Measurements from ENCODE around the gene TUBA1C. TPM values are rescaled to one million over a fixed set of nuclear protein-coding genes. Genes with fewer than 3 reads are reported as not detected.

The TUBA1C gene
- total RNA-seq (2014; rRNA removed; shearing (Covaris generic)) = 936 and 1,296 TPM in 2 replicates

DNA sequence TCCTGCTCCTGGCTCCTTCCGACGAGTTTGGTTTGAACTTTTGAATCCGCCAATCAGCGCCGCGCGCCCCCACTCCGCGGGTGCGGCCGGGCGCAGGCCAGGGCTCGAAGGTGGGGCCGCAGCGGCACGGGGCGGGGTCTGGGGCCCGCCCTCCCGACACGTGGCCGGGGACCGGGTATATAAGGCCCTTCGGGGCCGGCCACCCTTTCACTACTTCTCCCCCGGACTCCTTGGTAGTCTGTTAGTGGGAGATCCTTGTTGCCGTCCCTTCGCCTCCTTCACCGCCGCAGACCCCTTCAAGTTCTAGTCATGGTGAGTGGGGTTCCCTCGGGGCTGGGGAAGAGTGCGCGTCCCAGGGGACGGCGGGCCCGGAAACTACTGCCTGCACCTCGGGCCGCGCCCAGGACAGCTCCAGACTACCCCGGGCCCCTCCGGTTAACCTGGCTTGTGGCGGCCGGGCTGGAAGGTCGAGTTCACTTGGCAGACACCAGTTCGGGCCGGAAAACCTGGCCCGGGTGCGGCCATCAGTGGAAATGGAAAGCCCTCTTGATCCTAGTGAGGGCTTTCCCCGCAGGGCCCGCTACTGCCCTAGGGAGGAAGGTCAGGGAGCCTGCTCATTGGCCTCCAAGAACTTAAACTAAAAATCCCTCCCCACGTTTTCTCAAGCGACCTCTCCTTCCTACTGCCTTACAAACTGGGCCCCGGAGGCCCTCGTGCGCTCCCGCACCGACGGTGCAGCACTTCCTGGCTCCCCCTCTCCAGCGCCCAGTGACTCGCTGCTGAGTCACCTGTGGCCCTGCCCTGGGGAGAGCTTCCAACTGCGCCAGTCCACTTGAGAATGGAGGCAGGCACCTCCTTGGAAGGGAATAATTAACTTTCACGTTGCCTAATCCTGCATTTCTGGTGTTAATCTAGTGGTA lies at the start of gene TUBA1C:
TUBA1C (plus strand) TSS at position 210 of the 920 bp plus-strand sequence; CDS start at position 310, 100 bp downstream.
- no peaks in the 10 kb centered on the region for H3K27me3 ChIP-seq (replicated peaks)
- peak within 1 kb of the TSS; percentile 91 for H3K27ac ChIP-seq
- peaks cover 50% of the 10 kb centered on the region for H3K4me1 ChIP-seq (replicated peaks)
- H3K4me3 ChIP-seq = peak within 1 kb of the TSS; percentile 74
- H3K36me3 ChIP-seq = peaks cover 50% of the 10 kb centered on the region
- no peaks in the 10 kb centered on the region for H3K9me3 ChIP-seq (replicated peaks)
- peak; percentile 96 for DNase-seq (ENCODE audit: low read depth in 1 of 2, low spot score in 2 of 2)

DNA sequence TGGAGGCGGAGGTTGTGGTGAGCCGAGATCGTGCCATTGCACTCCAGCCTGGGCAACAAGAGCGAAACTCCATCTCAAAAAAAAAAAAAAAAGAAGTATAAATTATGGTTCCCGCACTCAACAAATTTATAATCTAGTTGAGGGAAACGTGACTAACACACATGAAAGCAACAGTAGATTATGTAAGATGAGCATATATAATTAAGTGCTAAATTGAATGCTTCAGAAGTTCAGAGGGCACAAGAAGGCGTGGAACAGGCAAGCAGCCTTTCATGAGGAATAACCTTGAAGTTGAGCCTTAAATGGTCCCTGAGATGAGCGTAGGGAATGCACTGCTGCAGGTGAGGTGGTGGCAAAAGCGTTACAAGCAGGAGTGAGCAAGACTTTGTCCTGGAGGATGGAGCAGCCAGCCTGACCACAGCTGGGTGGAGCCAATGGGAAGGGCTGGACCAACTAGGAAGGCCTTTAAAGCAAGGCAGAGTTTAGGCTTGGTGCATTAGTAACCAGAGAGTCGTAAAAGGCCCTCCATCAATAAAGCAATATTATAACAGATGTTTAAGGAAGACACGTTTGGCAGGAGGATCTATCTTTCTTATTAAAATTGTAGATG lies 45.4 kb upstream of the TUBA1C start:
- Histone ChIP-seq H3K27me3 (replicated peaks) (no peaks in the 10 kb centered on the region), H3K4me1 (replicated peaks) (peaks cover 21% of the 10 kb centered on the region), H3K9me3 (replicated peaks) (no peaks in the 10 kb centered on the region), H3K36me3 (no peaks in the 10 kb centered on the region), H3K27ac (no peak overlapping the region), H3K4me3 (no peak overlapping the region)
- no peak for DNase-seq (ENCODE audit: low read depth in 1 of 2, low spot score in 2 of 2)

DNA sequence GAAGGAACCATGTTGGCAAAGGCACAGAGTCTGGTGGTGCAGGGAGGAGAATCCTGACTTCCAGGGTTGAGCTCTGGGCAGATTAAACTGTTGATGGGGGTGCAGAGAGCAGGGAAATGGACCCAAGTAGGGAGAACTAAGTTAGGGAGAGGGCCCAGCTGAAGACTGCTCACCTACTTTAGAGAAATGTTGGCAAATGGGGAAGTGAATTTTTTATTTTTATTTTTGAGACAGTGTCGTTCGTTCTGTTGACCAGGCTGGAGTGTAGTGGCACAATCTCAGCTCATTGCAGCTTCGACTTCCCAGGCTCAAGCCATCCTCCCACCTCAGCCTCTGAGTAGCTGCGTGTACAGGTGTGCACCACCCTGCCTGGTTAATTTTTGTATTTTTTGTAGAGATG lies 43.9 kb upstream of the TUBA1C start:
- no peak overlapping the region for H3K27ac ChIP-seq
- no peaks in the 10 kb centered on the region for H3K9me3 ChIP-seq (replicated peaks)
- no peaks in the 10 kb centered on the region for H3K36me3 ChIP-seq
- no peaks in the 10 kb centered on the region for H3K27me3 ChIP-seq (replicated peaks)
- H3K4me1 ChIP-seq (replicated peaks) = peaks cover 12% of the 10 kb centered on the region
- no peak overlapping the region for H3K4me3 ChIP-seq
- DNase-seq (ENCODE audit: low read depth in 1 of 2, low spot score in 2 of 2) = no peak

DNA sequence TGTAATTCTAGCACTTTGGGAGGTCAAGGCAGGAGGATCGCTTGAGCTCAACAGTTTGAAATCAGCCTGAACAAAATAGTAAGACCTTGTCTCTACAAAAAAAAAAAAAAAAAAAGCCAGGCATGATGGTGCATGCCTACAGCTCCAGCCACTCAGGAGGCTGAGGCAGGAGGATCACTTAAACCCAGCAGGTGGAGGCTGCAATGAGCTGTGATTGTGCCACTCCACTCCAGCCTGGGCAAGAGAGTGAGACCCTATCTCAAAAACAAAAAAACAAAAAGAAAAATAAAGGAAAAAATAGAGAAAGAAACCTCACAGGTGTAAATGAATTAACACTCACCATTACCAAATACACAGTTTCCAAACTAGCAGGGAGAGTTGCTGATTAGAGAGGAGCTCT lies 41.8 kb upstream of the TUBA1C start:
- no peak for DNase-seq (ENCODE audit: low read depth in 1 of 2, low spot score in 2 of 2)
- no peaks in the 10 kb centered on the region for H3K36me3 ChIP-seq
- H3K4me3 ChIP-seq = no peak overlapping the region
- H3K27ac ChIP-seq = peak overlapping the region; percentile 86
- peaks cover 12% of the 10 kb centered on the region for H3K4me1 ChIP-seq (replicated peaks)
- H3K9me3 ChIP-seq (replicated peaks) = no peaks in the 10 kb centered on the region
- no peaks in the 10 kb centered on the region for H3K27me3 ChIP-seq (replicated peaks)

DNA sequence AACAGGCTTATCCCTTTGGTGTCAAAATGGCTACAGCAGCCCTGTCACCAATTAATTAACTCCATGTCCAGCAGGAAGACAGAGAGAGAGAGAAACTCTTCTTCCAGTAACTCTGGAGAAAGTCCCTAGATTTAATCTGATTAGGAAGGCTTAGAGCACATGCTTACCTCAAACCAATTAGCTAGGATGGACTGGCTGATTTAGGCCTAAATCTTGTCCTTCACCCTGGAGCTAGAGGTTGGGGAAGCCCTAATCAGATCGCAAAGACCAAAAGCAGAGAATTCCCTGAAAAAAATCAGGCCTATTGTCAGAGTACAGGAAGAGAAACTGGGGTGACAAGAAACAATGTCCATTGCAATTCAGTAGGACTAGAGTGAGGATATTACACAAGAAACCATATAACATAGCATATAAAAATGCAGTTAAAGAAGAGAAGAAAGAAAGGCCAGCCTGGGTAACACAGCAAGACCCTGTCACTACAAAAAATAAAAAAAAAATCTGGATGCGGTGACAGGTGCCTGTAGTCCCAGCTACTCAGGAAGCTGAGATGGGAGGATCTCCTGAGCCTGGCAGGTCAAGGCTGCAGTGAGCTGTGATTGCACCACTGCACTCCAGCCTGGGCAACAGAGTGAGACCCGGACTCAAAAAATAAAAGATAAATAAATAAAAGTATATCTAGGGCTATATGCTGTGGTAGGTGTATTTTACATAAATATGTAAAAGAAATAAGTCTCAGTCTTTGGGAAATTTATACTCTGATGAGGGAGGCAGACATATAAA lies 41.1 kb upstream of the TUBA1C start:
- Histone ChIP-seq H3K27me3 (replicated peaks) (no peaks in the 10 kb centered on the region), H3K9me3 (replicated peaks) (no peaks in the 10 kb centered on the region), H3K4me1 (replicated peaks) (peaks cover 12% of the 10 kb centered on the region), H3K4me3 (no peak overlapping the region), H3K27ac (peak overlapping the region; percentile 86; the same call in 1 of the 2 replicates), H3K36me3 (no peaks in the 10 kb centered on the region)
- no peak for DNase-seq (ENCODE audit: low read depth in 1 of 2, low spot score in 2 of 2)

DNA sequence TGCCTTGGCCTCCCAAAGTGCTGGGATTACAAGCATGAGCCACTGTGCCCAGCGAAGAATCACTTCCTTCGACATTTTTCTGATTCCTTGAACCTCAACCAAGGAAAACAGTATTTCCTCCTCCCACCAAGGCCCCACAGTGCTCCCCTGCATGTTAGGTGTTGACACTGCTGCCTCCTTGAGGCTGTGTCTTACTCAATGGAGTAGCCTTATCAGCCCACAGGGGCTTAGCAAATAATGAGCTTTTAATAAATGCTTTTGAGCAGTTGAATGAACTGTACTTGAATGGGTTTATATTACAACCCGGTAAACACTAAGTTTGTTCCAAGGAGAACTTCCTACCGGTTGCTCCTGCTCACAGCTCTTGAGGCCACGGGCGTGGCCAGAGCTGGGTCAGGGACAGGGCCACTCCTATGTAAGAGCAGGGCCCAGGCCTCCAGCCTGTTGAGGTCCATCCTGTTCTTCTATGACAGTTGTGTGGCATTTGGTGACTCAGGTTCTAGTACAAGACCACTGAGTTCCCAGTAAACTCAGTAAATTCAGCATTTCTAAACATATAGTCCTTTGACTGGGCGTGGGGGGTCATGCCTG lies 39.2 kb upstream of the TUBA1C start:
- Histone ChIP-seq H3K9me3 (replicated peaks) (no peaks in the 10 kb centered on the region), H3K4me3 (no peak overlapping the region), H3K4me1 (replicated peaks) (peaks cover 12% of the 10 kb centered on the region), H3K36me3 (no peaks in the 10 kb centered on the region), H3K27me3 (replicated peaks) (no peaks in the 10 kb centered on the region), H3K27ac (no peak overlapping the region)
- no peak for DNase-seq (ENCODE audit: low read depth in 1 of 2, low spot score in 2 of 2)

DNA sequence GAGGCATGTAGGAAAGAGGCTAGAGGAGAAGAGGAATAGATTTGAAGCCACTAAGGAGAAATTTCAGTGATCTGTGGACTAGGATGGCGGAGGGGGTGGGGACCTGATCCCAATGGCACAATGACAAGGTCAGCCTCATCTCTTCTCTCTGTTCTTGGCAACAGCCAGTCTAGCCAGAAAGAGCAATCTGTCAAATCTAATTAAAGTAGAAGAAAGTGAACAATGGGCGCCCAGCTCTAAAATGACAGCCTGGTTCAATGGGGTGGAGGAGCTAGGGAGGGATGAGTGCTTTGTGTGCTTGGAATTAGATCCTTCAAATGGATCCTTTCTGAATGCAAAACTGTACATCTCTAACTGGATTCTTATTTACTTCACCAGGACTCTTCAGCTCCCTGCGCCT lies 37.2 kb upstream of the TUBA1C start:
- Histone ChIP-seq H3K36me3 (no peaks in the 10 kb centered on the region), H3K9me3 (replicated peaks) (no peaks in the 10 kb centered on the region), H3K4me1 (replicated peaks) (peaks cover 5% of the 10 kb centered on the region), H3K4me3 (no peak overlapping the region), H3K27ac (no peak overlapping the region), H3K27me3 (replicated peaks) (no peaks in the 10 kb centered on the region)
- DNase-seq (ENCODE audit: low read depth in 1 of 2, low spot score in 2 of 2) = no peak

DNA sequence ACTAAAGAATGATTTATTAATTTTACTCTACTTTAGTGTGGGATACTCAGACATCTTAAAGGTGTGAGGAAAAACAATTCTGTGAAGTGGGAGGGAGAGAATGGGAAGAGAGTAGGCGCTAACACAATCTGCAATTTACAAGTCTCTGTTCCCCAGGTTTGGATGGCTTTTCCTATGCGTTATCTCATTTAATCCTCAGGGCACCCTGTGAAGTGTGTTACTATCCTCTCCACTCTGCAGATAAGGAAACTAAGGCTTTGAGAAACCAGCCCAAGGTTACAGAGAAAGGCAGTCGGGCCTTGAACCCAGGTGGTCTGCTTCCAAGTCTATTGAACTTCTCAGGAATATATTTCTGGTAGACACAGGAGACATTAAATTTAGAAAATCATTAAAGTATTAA lies 36.2 kb upstream of the TUBA1C start:
- Histone ChIP-seq H3K4me1 (replicated peaks) (no peaks in the 10 kb centered on the region), H3K27me3 (replicated peaks) (no peaks in the 10 kb centered on the region), H3K4me3 (no peak overlapping the region), H3K27ac (no peak overlapping the region), H3K36me3 (no peaks in the 10 kb centered on the region), H3K9me3 (replicated peaks) (no peaks in the 10 kb centered on the region)
- DNase-seq (ENCODE audit: low read depth in 1 of 2, low spot score in 2 of 2) = no peak

DNA sequence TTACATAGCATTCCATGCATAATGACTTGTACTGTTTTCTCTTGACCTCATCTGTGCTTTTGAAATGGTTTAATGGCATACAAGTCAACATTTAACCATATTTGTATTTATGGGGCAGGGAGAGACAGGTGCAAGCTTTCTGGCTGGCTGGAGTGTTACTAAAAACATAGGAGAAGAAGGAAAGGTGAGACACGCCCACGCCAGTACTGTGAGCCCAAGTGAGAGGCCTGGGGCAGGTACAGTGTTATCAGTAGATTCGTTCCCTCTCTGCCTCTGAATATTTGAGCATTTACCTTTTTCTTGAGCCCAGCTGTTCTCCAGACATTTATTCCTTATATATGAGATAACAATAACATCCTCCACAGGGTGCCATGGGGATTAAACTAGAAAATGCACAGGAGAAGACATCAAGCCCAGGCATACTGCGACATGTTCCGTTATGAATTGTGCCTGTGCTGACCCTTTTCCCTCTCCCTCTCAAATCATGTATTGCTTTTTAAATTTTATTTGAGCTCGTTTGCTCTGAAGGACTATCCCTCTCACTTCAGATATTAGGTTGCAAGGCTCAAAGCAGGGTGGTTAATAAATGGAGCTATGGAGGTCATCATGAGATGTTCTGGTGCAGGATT lies 34.6 kb upstream of the TUBA1C start:
- H3K27ac ChIP-seq = no peak overlapping the region
- no peak for DNase-seq (ENCODE audit: low read depth in 1 of 2, low spot score in 2 of 2)
- no peaks in the 10 kb centered on the region for H3K36me3 ChIP-seq
- no peaks in the 10 kb centered on the region for H3K9me3 ChIP-seq (replicated peaks)
- peaks cover 11% of the 10 kb centered on the region for H3K4me1 ChIP-seq (replicated peaks)
- no peaks in the 10 kb centered on the region for H3K27me3 ChIP-seq (replicated peaks)
- no peak overlapping the region for H3K4me3 ChIP-seq

DNA sequence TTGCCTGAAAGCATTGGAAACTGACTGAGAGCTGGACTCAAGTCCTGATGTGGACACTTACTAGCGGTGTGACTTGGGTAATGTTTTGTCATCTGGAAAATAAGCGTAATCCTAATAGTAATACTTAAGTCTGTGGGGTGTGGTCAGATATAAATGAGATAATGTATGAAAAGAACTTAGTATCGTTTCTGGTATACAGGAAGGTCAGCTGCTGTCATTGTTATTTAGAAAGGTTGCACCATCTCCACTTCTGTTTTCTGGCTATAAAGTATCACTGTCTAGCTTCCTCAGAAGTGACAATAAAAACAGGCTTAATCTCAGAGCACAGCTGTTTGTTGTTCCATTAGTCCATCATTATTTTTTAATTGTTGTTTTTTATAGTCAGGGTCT lies 34.1 kb upstream of the TUBA1C start:
- no peak for DNase-seq (ENCODE audit: low read depth in 1 of 2, low spot score in 2 of 2)
- Histone ChIP-seq H3K4me3 (no peak overlapping the region), H3K27ac (no peak overlapping the region), H3K36me3 (no peaks in the 10 kb centered on the region), H3K4me1 (replicated peaks) (peaks cover 11% of the 10 kb centered on the region), H3K27me3 (replicated peaks) (no peaks in the 10 kb centered on the region), H3K9me3 (replicated peaks) (no peaks in the 10 kb centered on the region)

DNA sequence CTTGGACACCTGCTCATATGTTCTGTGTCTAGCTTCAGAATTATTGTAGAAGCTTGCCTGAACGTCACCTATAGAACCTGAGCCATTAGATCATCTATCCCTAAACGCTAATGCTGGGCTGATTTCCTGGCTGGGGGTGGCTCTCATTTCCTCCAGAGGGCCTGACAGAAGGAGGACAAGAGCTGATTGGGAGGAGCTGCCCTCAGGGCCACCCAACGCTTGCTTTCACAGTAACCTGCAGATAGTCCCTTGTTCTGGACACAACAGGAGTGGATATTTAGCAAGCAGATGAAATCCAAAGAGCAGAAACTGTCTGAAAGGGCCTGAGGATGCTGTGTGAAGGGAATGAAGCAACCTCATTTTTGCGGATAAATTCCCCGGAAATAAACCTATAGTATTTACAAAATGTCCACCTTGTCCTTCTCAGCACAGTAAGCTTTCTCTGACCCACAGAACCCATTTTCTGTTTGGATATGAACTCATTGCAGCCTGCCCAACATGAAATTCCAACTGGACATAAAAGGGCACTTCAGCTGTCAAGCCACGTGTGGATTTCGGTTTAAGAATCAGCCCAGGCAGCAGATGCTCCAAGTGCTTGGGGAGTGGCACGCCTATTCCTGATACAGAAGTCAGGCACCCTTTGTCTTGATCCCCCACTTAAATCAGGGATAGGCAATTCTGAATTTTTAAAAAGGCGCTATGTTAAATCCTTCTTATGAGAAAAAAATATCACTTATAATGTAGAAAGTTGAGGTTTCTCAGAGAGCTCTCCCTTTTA lies 32.8 kb upstream of the TUBA1C start:
- no peaks in the 10 kb centered on the region for H3K9me3 ChIP-seq (replicated peaks)
- H3K27me3 ChIP-seq (replicated peaks) = no peaks in the 10 kb centered on the region
- H3K27ac ChIP-seq = no peak overlapping the region
- peaks cover 11% of the 10 kb centered on the region for H3K4me1 ChIP-seq (replicated peaks)
- H3K4me3 ChIP-seq = no peak overlapping the region
- no peaks in the 10 kb centered on the region for H3K36me3 ChIP-seq
- DNase-seq (ENCODE audit: low read depth in 1 of 2, low spot score in 2 of 2) = no peak

DNA sequence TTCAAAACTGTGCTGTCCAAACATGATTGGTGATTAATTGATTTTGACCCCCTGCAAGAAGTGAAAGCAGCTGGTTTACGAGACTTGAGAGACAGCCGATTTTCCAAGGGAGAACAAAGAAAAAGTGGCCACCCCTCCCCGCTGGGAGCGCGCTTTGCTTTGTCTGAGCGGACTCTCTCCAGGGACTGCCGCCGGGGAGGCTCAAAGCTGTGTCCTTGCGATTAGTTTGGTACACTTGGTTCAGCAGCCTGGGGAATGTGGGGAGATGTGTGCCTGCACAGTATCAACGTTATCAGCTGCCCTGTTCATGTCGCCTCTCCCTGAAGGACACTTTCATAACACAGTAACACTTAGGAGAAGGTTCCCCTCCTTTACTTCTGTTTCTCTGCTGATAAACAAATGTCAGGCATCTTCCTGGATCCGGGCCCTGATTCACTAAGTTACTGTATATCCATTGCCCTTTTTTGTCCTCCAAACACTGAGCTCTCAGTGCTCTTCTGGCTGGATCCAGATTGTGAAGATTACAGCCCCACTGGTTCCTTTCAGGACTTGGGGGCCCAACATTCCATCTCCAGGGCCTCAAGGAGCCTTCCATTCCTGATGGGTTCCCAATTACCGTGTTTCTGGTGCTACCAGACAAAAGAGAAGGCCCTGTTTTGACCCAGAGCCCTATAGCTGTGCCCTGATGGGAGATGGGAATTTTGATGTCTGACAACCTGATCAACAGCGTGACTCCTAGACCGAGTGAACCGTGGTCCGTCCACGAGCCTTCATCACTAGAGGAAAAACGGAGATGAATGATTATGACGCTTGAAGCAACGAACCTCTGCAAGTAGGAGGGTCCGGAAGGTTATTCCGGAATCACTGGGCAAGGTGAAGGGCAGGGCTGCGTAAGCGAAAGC lies 31.7 kb upstream of the TUBA1C start:
- no peak for DNase-seq (ENCODE audit: low read depth in 1 of 2, low spot score in 2 of 2)
- Histone ChIP-seq H3K4me1 (replicated peaks) (peaks cover 11% of the 10 kb centered on the region), H3K9me3 (replicated peaks) (no peaks in the 10 kb centered on the region), H3K36me3 (no peaks in the 10 kb centered on the region), H3K27ac (no peak overlapping the region), H3K4me3 (no peak overlapping the region), H3K27me3 (replicated peaks) (no peaks in the 10 kb centered on the region)
